Naive thymus-derived CD4-positive, alpha-beta T cell (primary cell): ENCODE results near the gene CTTNBP2NL. TPM values are rescaled to one million over a fixed set of nuclear protein-coding genes. Genes with fewer than 3 reads are reported as not detected.

ENCODE experiments used
- ATAC-seq: fragments of 150-1000 bp; cut with Tn5 transposase; 2 replicates; pipeline ENCODE4 v1.10.0; 2021; ENCODE audit warnings: mild to moderate bottlenecking, moderate library complexity
- CTCF ChIA-PET: fragments of 350-600 bp; sonication (Branson Sonifier 250); formaldehyde crosslinking; loops from one replicate; lab custom pipeline; 2021; ENCODE audit warnings: antibody characterized with exemption; lab: Charles Lee
- POLR2A ChIA-PET: fragments of 350-600 bp; sonication (Branson Sonifier 250); formaldehyde crosslinking; loops from one replicate; lab custom pipeline; 2021; ENCODE audit warnings: antibody characterized with exemption, inconsistent platforms; lab: Charles Lee
- DNase-seq, 9 donors: peaks; one replicate each; pipeline versions ENCODE4 v3.0.0 to v3.0.0-alpha.2; 2020 to 2022; ENCODE audit warnings: mixed read lengths in 1 of 9
- H3K27ac ChIP-seq: one replicate; pipeline ENCODE4 v1.7.0; 2013; ENCODE audit warnings: mild to moderate bottlenecking, low read depth, low read length, moderate library complexity
- H3K27me3 ChIP-seq, 2 donors: one replicate each; pipeline ENCODE4 v1.7.0; 2013; ENCODE audit warnings: low read length in 2 of 2, mild to moderate bottlenecking in 2 of 2, moderate library complexity in 2 of 2; ENCODE audit not compliant: control insufficient read depth in 2 of 2, insufficient read depth in 2 of 2
- H3K36me3 ChIP-seq, 3 experiments: 1 replicate in 2 of 3; 2 replicates in 1 of 3; pipeline ENCODE4 v1.7.0; 2013; ENCODE audit warnings: low read length in 3 of 3, mild to moderate bottlenecking in 3 of 3, moderate library complexity in 1 of 3; ENCODE audit not compliant: insufficient read depth in 3 of 3, control insufficient read depth in 2 of 3
- H3K4me1 ChIP-seq, 2 donors: one replicate each; pipeline ENCODE4 v1.7.0; 2013; ENCODE audit warnings: low read length in 2 of 2, mild to moderate bottlenecking in 2 of 2, moderate library complexity in 1 of 2; ENCODE audit not compliant: control insufficient read depth in 2 of 2, insufficient read depth in 2 of 2
- H3K4me3 ChIP-seq: 2 replicates; pipeline ENCODE4 v1.7.0; 2013; ENCODE audit warnings: mild to moderate bottlenecking, low read length
- H3K9me3 ChIP-seq, 3 experiments: 1 replicate in 2 of 3; 2 replicates in 1 of 3; pipeline ENCODE4 v1.7.0; 2013; ENCODE audit warnings: low read length in 3 of 3; ENCODE audit not compliant: control insufficient read depth in 2 of 3
- H3K27ac Mint-ChIP-seq, 9 donors: one replicate each; pipeline ENCODE4 v1.8.0; 2020 to 2022; ENCODE audit warnings: mixed read lengths in 9 of 9, mild to moderate bottlenecking in 8 of 9, moderate library complexity in 5 of 9, inconsistent platforms in 2 of 9
- H3K27me3 Mint-ChIP-seq, 5 donors: one replicate each; pipeline ENCODE4 v1.8.0; 2021 to 2022; ENCODE audit warnings: mixed read lengths in 5 of 5, mild to moderate bottlenecking in 1 of 5
- H3K36me3 Mint-ChIP-seq, 5 donors: one replicate each; pipeline ENCODE4 v1.8.0; 2020 to 2022; ENCODE audit warnings: mixed read lengths in 5 of 5, mild to moderate bottlenecking in 3 of 5, inconsistent platforms in 1 of 5
- H3K4me1 Mint-ChIP-seq, 7 donors: one replicate each; pipeline ENCODE4 v1.8.0; 2020 to 2022; ENCODE audit warnings: mixed read lengths in 7 of 7, mild to moderate bottlenecking in 3 of 7, inconsistent platforms in 1 of 7
- H3K4me3 Mint-ChIP-seq, 10 donors: one replicate each; pipeline ENCODE4 v1.8.0; 2020 to 2022; ENCODE audit warnings: mild to moderate bottlenecking in 10 of 10, mixed read lengths in 10 of 10, moderate library complexity in 6 of 10, inconsistent platforms in 2 of 10
- H3K9me3 Mint-ChIP-seq, 11 donors: one replicate each; pipeline ENCODE4 v1.8.0; 2020 to 2022; ENCODE audit warnings: mixed read lengths in 11 of 11, mild to moderate bottlenecking in 4 of 11, inconsistent platforms in 1 of 11, moderate library complexity in 1 of 11
- intact Hi-C, 2 donors: fragments of 100-400 bp; cut with micrococcal nuclease; formaldehyde crosslinking; loops; one replicate each; pipeline ENCODE4 v1.15.1; 2023
- polyA plus RNA-seq, 2 donors: library from polyadenylated mRNA; unstranded; fragments of 300-500 nt; fragmentation: Illumina TruSeq; gene quantifications; one replicate each; pipeline ENCODE4 v1.2.3, GENCODE V29; 2021
- total RNA-seq, 6 experiments: library from RNA in 5 of 6; stranded (reverse) in 5 of 6; gene quantifications; 1 replicate in 5 of 6; 2 replicates in 1 of 6; pipeline ENCODE4 v1.2.3 and lab custom pipeline; 2021 to 2026

Gene CTTNBP2NL
- total and polyA plus RNA-seq, 7 experiments from 2014 or later: 0.32 to 1.8 (median 0.90) TPM; not detected in 2

- Mint-ChIP-seq H3K4me3 (no peak overlapping the region), H3K4me1 (no peaks in the 10 kb centered on the region), H3K27ac (no peak overlapping the region), H3K9me3 (no peaks in the 10 kb centered on the region), H3K36me3 (no peaks in the 10 kb centered on the region), H3K27me3 (peaks cover 4 to 13% (median 6%) of the 10 kb centered on the region in 5 donors)
- CTCF ChIA-PET: interaction anchor here (0.6 kb wide), 1 partner anchor 1613 kb away, joined by 5 read pairs; no protein-coding TSS in a partner anchor
- H3K27ac ChIP-seq: no peak overlapping the region
- no peak overlapping the region for H3K4me3 ChIP-seq
- no peak for DNase-seq
- no peaks in the 10 kb centered on the region for H3K4me1 ChIP-seq
- peaks cover 0 to 4% of the 10 kb centered on the region in 2 donors for H3K27me3 ChIP-seq
- ATAC-seq: no peak
- no peaks in the 10 kb centered on the region for H3K9me3 ChIP-seq
- intact Hi-C loops: no loop called here
- no peaks in the 10 kb centered on the region for H3K36me3 ChIP-seq
- POLR2A ChIA-PET: no interaction called here
These were observed 43.6 kb downstream of the CTTNBP2NL start for GRCh38 chr1:112439592-112439991.

- no peak for ATAC-seq
- ChIA-PET CTCF (no interaction called here), POLR2A (no interaction called here)
- Histone ChIP-seq H3K9me3 (no peaks in the 10 kb centered on the region), H3K4me1 (no peaks in the 10 kb centered on the region), H3K4me3 (no peak overlapping the region), H3K27ac (no peak overlapping the region), H3K27me3 (peaks cover 3 to 4% of the 10 kb centered on the region in 2 donors), H3K36me3 (no peaks in the 10 kb centered on the region)
- H3K4me3 Mint-ChIP-seq: no peak overlapping the region
- H3K4me1 Mint-ChIP-seq: no peaks in the 10 kb centered on the region
- H3K36me3 Mint-ChIP-seq: no peaks in the 10 kb centered on the region
- H3K27me3 Mint-ChIP-seq: peaks cover 4 to 18% (median 6%) of the 10 kb centered on the region in 5 donors
- H3K27ac Mint-ChIP-seq: no peak overlapping the region
- H3K9me3 Mint-ChIP-seq: no peaks in the 10 kb centered on the region
- DNase-seq: no peak
- intact Hi-C loops: no loop called here
These were observed 44.6 kb downstream of the CTTNBP2NL start for GRCh38 chr1:112440574-112440973.

- Histone ChIP-seq H3K27me3 (peaks cover 3 to 4% of the 10 kb centered on the region in 2 donors), H3K36me3 (no peaks in the 10 kb centered on the region), H3K4me3 (no peak overlapping the region), H3K4me1 (no peaks in the 10 kb centered on the region), H3K27ac (no peak overlapping the region), H3K9me3 (no peaks in the 10 kb centered on the region)
- POLR2A ChIA-PET: no interaction called here
- Mint-ChIP-seq H3K4me1 (no peaks in the 10 kb centered on the region), H3K9me3 (no peaks in the 10 kb centered on the region), H3K36me3 (no peaks in the 10 kb centered on the region), H3K4me3 (no peak overlapping the region), H3K27ac (no peak overlapping the region), H3K27me3 (peaks cover 0 to 8% (median 0%) of the 10 kb centered on the region in 5 donors)
- intact Hi-C loops: no loop called here
- CTCF ChIA-PET: interaction anchor here (1.0 kb wide), 1 partner anchor 54 kb away, joined by 3 read pairs; no protein-coding TSS in a partner anchor
- DNase-seq (no peak), ATAC-seq (no peak)
These were observed 48.3 kb downstream of the CTTNBP2NL start for GRCh38 chr1:112444269-112444668.

- no peaks in the 10 kb centered on the region for H3K9me3 ChIP-seq
- ATAC-seq (no peak), DNase-seq (no peak)
- ChIA-PET POLR2A (no interaction called here), CTCF (interaction anchor here (0.5 to 0.6 kb wide), 2 partner anchors 76 to 1646 kb away, joined by 3 read pairs; no protein-coding TSS in a partner anchor)
- peaks cover 3 to 4% of the 10 kb centered on the region in 2 donors for H3K27me3 ChIP-seq
- H3K9me3 Mint-ChIP-seq: no peaks in the 10 kb centered on the region
- no peak overlapping the region for H3K4me3 ChIP-seq
- no peaks in the 10 kb centered on the region for H3K4me1 Mint-ChIP-seq
- intact Hi-C loops: no loop called here
- peaks cover 0 to 10% (median 0%) of the 10 kb centered on the region in 5 donors for H3K27me3 Mint-ChIP-seq
- H3K36me3 ChIP-seq: no peaks in the 10 kb centered on the region
- H3K27ac Mint-ChIP-seq: no peak overlapping the region
- H3K4me1 ChIP-seq: no peaks in the 10 kb centered on the region
- no peaks in the 10 kb centered on the region for H3K36me3 Mint-ChIP-seq
- no peak overlapping the region for H3K27ac ChIP-seq
- H3K4me3 Mint-ChIP-seq: no peak overlapping the region
These were observed 49.6 kb downstream of the CTTNBP2NL start for GRCh38 chr1:112445596-112445995.

GRCh38 chr1:112446411-112446810 is 50.4 kb downstream of the CTTNBP2NL start:
- Histone ChIP-seq H3K4me3 (no peak overlapping the region), H3K27me3 (peaks cover under 1 to 3% of the 10 kb centered on the region in 2 donors), H3K27ac (no peak overlapping the region), H3K4me1 (no peaks in the 10 kb centered on the region), H3K36me3 (no peaks in the 10 kb centered on the region), H3K9me3 (no peaks in the 10 kb centered on the region)
- Mint-ChIP-seq H3K27me3 (peaks cover 0 to 7% (median 0%) of the 10 kb centered on the region in 5 donors), H3K4me3 (no peak overlapping the region), H3K36me3 (no peaks in the 10 kb centered on the region), H3K27ac (no peak overlapping the region), H3K9me3 (no peaks in the 10 kb centered on the region), H3K4me1 (no peaks in the 10 kb centered on the region)
- ATAC-seq: no peak
- intact Hi-C loops: no loop called here
- POLR2A ChIA-PET: no interaction called here
- no peak for DNase-seq
- CTCF ChIA-PET: interaction anchor here (0.7 to 1.0 kb wide), 3 partner anchors 13 to 55 kb away, joined by 3 to 6 read pairs (median 4); no protein-coding TSS in a partner anchor

GRCh38 chr1:112448904-112449629 is 53.1 kb downstream of the CTTNBP2NL start:
- Histone ChIP-seq H3K9me3 (no peaks in the 10 kb centered on the region), H3K4me3 (no peak overlapping the region), H3K27ac (no peak overlapping the region), H3K4me1 (no peaks in the 10 kb centered on the region), H3K36me3 (no peaks in the 10 kb centered on the region), H3K27me3 (peaks cover 0 to 3% of the 10 kb centered on the region in 2 donors)
- no peaks in the 10 kb centered on the region for H3K4me1 Mint-ChIP-seq
- intact Hi-C loops: no loop called here
- no peaks in the 10 kb centered on the region for H3K9me3 Mint-ChIP-seq
- ChIA-PET CTCF (no interaction called here), POLR2A (no interaction called here)
- H3K36me3 Mint-ChIP-seq: no peaks in the 10 kb centered on the region
- DNase-seq (no peak), ATAC-seq (no peak)
- H3K27me3 Mint-ChIP-seq: peaks cover 0 to 6% (median 0%) of the 10 kb centered on the region in 5 donors
- no peak overlapping the region for H3K27ac Mint-ChIP-seq
- H3K4me3 Mint-ChIP-seq: no peak overlapping the region

- H3K4me3 Mint-ChIP-seq: no peak overlapping the region
- intact Hi-C loops: no loop called here
These were observed 53.6 kb downstream of the CTTNBP2NL start for GRCh38 chr1:112449630-112449983.

More at GRCh38 chr1:112449630-112449983, 53.6 kb downstream of the CTTNBP2NL start:
- no peaks in the 10 kb centered on the region for H3K4me1 Mint-ChIP-seq
- Histone ChIP-seq H3K27me3 (peaks cover 0 to 3% of the 10 kb centered on the region in 2 donors), H3K36me3 (no peaks in the 10 kb centered on the region), H3K4me1 (no peaks in the 10 kb centered on the region), H3K4me3 (no peak overlapping the region), H3K27ac (no peak overlapping the region), H3K9me3 (no peaks in the 10 kb centered on the region)
- ChIA-PET POLR2A (no interaction called here), CTCF (no interaction called here)
- peaks cover 0 to 5% (median 0%) of the 10 kb centered on the region in 5 donors for H3K27me3 Mint-ChIP-seq
- no peak for ATAC-seq
- H3K36me3 Mint-ChIP-seq: no peaks in the 10 kb centered on the region
- no peak overlapping the region for H3K27ac Mint-ChIP-seq
- no peak for DNase-seq
- no peaks in the 10 kb centered on the region for H3K9me3 Mint-ChIP-seq
